DLD1 (cell line): ENCODE measurements around the gene SLC24A3.
"Not testable (repeated sequence)": the region's sequence is repeated elsewhere in the genome, so short reads cannot be mapped to it uniquely, and the experiment has no call there.

Experiments
- in situ Hi-C: cut with HindIII; loops from 2 replicates; pipeline ENCODE4 v1.10.0; 2017; ENCODE audit warnings: low sequenced_read_pairs

Gene SLC24A3

GRCh38 chr20:19754201-19754600 lies 541.8 kb downstream of the SLC24A3 start:
- in situ Hi-C loops = not testable (repeated sequence)

- in situ Hi-C loops = no loop called here
Measured at GRCh38 chr20:19756761-19757486, 544.5 kb downstream of the SLC24A3 start.

- in situ Hi-C loops = no loop called here
Measured at GRCh38 chr20:19757487-19758132, 545.2 kb downstream of the SLC24A3 start.

- in situ Hi-C loops = no loop called here
Measured at GRCh38 chr20:19758133-19758500, 545.7 kb downstream of the SLC24A3 start, which contains the start of gene RIN2. TSS of gene RIN2 (plus strand) at chr20:19758258. CDS start at chr20:19889602, 131,344 bp downstream.

GRCh38 chr20:19758501-19759331 lies 546.3 kb downstream of the SLC24A3 start:
- in situ Hi-C loops = no loop called here

- in situ Hi-C loops = no loop called here
Measured at GRCh38 chr20:19760371-19760721, 547.9 kb downstream of the SLC24A3 start.

- in situ Hi-C loops = no loop called here
Measured at GRCh38 chr20:19761326-19761725, 548.9 kb downstream of the SLC24A3 start.

GRCh38 chr20:19761841-19762240 lies 549.4 kb downstream of the SLC24A3 start:
- in situ Hi-C loops = no loop called here

GRCh38 chr20:19764207-19764606 lies 551.8 kb downstream of the SLC24A3 start:
- in situ Hi-C loops = no loop called here

GRCh38 chr20:19765266-19765665 lies 552.8 kb downstream of the SLC24A3 start:
- in situ Hi-C loops = no loop called here

- in situ Hi-C loops = no loop called here
Measured at GRCh38 chr20:19765913-19766312, 553.5 kb downstream of the SLC24A3 start.

- in situ Hi-C loops = no loop called here
Measured at GRCh38 chr20:19767070-19767469, 554.6 kb downstream of the SLC24A3 start.

GRCh38 chr20:19768325-19768842 lies 555.9 kb downstream of the SLC24A3 start:
- in situ Hi-C loops = no loop called here

- in situ Hi-C loops = no loop called here
Measured at GRCh38 chr20:19769507-19769906, 557.1 kb downstream of the SLC24A3 start.

GRCh38 chr20:19770375-19770774 lies 557.9 kb downstream of the SLC24A3 start:
- in situ Hi-C loops = no loop called here

- in situ Hi-C loops = no loop called here
Measured at GRCh38 chr20:19771031-19771430, 558.6 kb downstream of the SLC24A3 start.
